Activated CD8-positive, alpha-beta T cell treated with anti-CD3 and anti-CD28 coated beads, Interleukin-2, amount 10 ng/mL, durations not matched to agents 7 days and 5 days (primary cell): ENCODE results near the gene TARS3. TPM values are rescaled to one million over a fixed set of nuclear protein-coding genes. Genes with fewer than 3 reads are reported as not detected.

Experiments used
- ATAC-seq: fragments of 150-1000 bp; cut with Tn5 transposase; one replicate; pipeline ENCODE4 v1.10.0; 2021; ENCODE audit warnings: moderate library complexity
- CTCF ChIA-PET: fragments of 350-600 bp; sonication (Branson Sonifier 250); formaldehyde crosslinking; loops from one replicate; lab custom pipeline; 2021; ENCODE audit warnings: antibody characterized with exemption; lab: Charles Lee
- POLR2A ChIA-PET: fragments of 350-600 bp; sonication (Branson Sonifier 250); formaldehyde crosslinking; loops from one replicate; lab custom pipeline; 2021; ENCODE audit warnings: antibody characterized with exemption; lab: Charles Lee
- DNase-seq: peaks from one replicate; pipeline ENCODE4 v3.0.0-alpha.2; 2020
- H3K27ac Mint-ChIP-seq: one replicate; pipeline ENCODE4 v1.8.0; 2021; ENCODE audit warnings: mild to moderate bottlenecking, mixed read lengths
- H3K27me3 Mint-ChIP-seq: one replicate; pipeline ENCODE4 v1.8.0; 2021; ENCODE audit warnings: low read depth, mixed read lengths
- H3K36me3 Mint-ChIP-seq: one replicate; pipeline ENCODE4 v1.8.0; 2021; ENCODE audit warnings: low read depth, mixed read lengths
- H3K4me1 Mint-ChIP-seq: one replicate; pipeline ENCODE4 v1.8.0; 2021; ENCODE audit warnings: low read depth, mixed read lengths
- H3K4me3 Mint-ChIP-seq: one replicate; pipeline ENCODE4 v1.8.0; 2021; ENCODE audit warnings: mild to moderate bottlenecking, mixed read lengths
- H3K9me3 Mint-ChIP-seq: one replicate; pipeline ENCODE4 v1.8.0; 2022; ENCODE audit warnings: mixed read lengths; ENCODE audit not compliant: insufficient read depth
- total RNA-seq, 2 experiments: library from RNA; stranded (reverse); gene quantifications; one replicate each; pipeline ENCODE4 v1.2.3, GENCODE V29; 2021

The TARS3 gene
- total RNA-seq, 2 experiments from 2014 or later = 7.6 TPM

- peaks cover 41% of the 10 kb centered on the region for H3K4me1 Mint-ChIP-seq
- POLR2A ChIA-PET = interaction anchor here (0.6 to 3.0 kb wide), 5 partner anchors 9 to 358 kb away, joined by 3 to 18 read pairs (median 4); partner anchors contain the start of genes SNRPA1 and TARS3
Measured at GRCh38 chr15:101652098-101652785, 72.0 kb downstream of the TARS3 start, which contains the start of gene TM2D3. Gene TM2D3, minus strand, starts transcription at chr15:101652381. Its CDS starts 20 bp downstream, at chr15:101652361.

DNA sequence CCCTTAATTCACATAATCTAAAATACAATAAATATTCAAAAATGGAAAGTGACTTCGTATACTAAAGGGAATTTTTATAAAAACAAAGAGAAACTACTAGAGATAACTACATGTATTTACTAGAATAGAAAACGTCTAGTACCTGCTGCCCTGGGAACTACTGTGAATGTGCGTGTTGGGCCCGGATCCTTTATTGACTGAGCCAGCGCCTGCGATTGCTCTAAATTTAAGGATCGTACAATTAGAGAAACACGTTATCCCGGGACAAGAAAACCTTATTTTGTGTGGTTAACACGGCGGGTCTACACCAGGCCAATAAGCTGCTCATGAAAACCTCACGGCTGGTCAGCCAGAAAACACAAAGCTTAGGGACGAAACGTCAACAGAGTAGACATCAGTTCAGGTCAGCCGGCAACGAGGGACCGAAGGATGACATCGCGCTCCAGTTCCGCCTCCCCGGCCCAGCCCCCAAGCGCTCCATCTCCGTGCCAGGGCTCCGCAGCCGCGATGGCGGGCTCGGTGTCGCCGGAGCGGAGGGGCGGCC is 72.6 kb downstream of the TARS3 start:
- DNase-seq = no peak
- H3K9me3 Mint-ChIP-seq = no peaks in the 10 kb centered on the region
- H3K4me3 Mint-ChIP-seq = peak overlapping the region; percentile 93
- no peaks in the 10 kb centered on the region for H3K27me3 Mint-ChIP-seq
- ChIA-PET POLR2A (interaction anchor here (0.6 to 3.0 kb wide), 5 partner anchors 9 to 357 kb away, joined by 3 to 18 read pairs (median 4); partner anchors contain the start of genes SNRPA1 and TARS3), CTCF (interaction anchor here (0.9 to 1.1 kb wide), 3 partner anchors 10 to 357 kb away, joined by 4 to 11 read pairs (median 5); partner anchors contain the start of gene SNRPA1)
- peaks cover 41% of the 10 kb centered on the region for H3K4me1 Mint-ChIP-seq
- H3K36me3 Mint-ChIP-seq = peaks cover 28% of the 10 kb centered on the region
- peak; percentile 62 for ATAC-seq
- H3K27ac Mint-ChIP-seq = peak overlapping the region; percentile 94

More at GRCh38 chr15:101652098-101652785, 72.0 kb downstream of the TARS3 start, which contains the start of gene TM2D3:
- DNase-seq (peak; percentile 95), ATAC-seq (peak; percentile 95)
- Mint-ChIP-seq H3K9me3 (no peaks in the 10 kb centered on the region), H3K4me3 (peak within 1 kb of the TSS; percentile 93), H3K27ac (peak within 1 kb of the TSS; percentile 94), H3K36me3 (peaks cover 21% of the 10 kb centered on the region), H3K27me3 (no peaks in the 10 kb centered on the region)
- CTCF ChIA-PET = interaction anchor here (0.9 to 3.6 kb wide), 4 partner anchors 10 to 357 kb away, joined by 4 to 25 read pairs (median 8); partner anchors contain the start of gene SNRPA1

DNA sequence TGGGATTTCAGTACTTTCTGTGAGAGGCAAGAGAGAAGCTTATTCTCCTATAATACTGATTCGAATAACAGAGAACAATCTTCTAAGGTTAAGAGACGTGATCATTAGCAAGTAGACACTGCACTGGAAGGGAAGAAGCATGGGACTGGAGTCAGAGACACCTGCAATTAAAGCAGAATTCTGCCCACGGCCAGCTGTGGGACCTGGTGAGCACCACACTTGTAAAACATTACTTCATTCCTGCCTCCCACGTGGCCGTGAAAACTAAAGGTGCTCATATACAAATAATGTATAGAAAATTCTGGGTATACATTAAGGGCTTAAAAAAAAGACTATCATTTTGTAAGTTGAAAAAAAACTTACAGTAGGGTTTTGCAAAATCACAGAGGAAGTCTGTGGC is 74.1 kb downstream of the TARS3 start:
- H3K4me1 Mint-ChIP-seq = peaks cover 41% of the 10 kb centered on the region
- ChIA-PET CTCF (interaction anchor here (1.0 to 2.7 kb wide), 5 partner anchors 9 to 362 kb away, joined by 3 to 23 read pairs (median 7); partner anchors contain the start of gene SNRPA1), POLR2A (interaction anchor here (1.0 to 1.6 kb wide), 2 partner anchors 330 to 355 kb away, joined by 3 to 5 read pairs; partner anchors contain the start of gene SNRPA1)
- H3K9me3 Mint-ChIP-seq = no peaks in the 10 kb centered on the region
- H3K36me3 Mint-ChIP-seq = peaks cover 41% of the 10 kb centered on the region
- peak overlapping the region; percentile 4 for H3K27ac Mint-ChIP-seq
- ATAC-seq (no peak), DNase-seq (no peak)
- peak overlapping the region; percentile 93 for H3K4me3 Mint-ChIP-seq
- no peaks in the 10 kb centered on the region for H3K27me3 Mint-ChIP-seq

GRCh38 chr15:101648356-101648755 is 75.9 kb downstream of the TARS3 start:
- no peak for ATAC-seq
- DNase-seq = no peak
- Mint-ChIP-seq H3K4me1 (peaks cover 28% of the 10 kb centered on the region), H3K4me3 (no peak overlapping the region), H3K27me3 (no peaks in the 10 kb centered on the region), H3K9me3 (no peaks in the 10 kb centered on the region), H3K36me3 (peaks cover 49% of the 10 kb centered on the region), H3K27ac (no peak overlapping the region)
- POLR2A ChIA-PET = interaction anchor here (1.3 kb wide), 1 partner anchor 11 kb away, joined by 3 read pairs; no protein-coding TSS in a partner anchor
- CTCF ChIA-PET = interaction anchor here (0.9 to 2.7 kb wide), 4 partner anchors 7 to 360 kb away, joined by 3 to 23 read pairs (median 8); no protein-coding TSS in a partner anchor

GRCh38 chr15:101647251-101647650 is 77.0 kb downstream of the TARS3 start:
- H3K36me3 Mint-ChIP-seq = peaks cover 57% of the 10 kb centered on the region
- H3K27ac Mint-ChIP-seq = no peak overlapping the region
- H3K4me1 Mint-ChIP-seq = peaks cover 29% of the 10 kb centered on the region
- ChIA-PET POLR2A (no interaction called here), CTCF (interaction anchor here (1.0 to 1.8 kb wide), 2 partner anchors 145 to 358 kb away, joined by 4 to 7 read pairs; no protein-coding TSS in a partner anchor)
- no peak for ATAC-seq
- H3K27me3 Mint-ChIP-seq = no peaks in the 10 kb centered on the region
- no peak for DNase-seq
- no peaks in the 10 kb centered on the region for H3K9me3 Mint-ChIP-seq
- no peak overlapping the region for H3K4me3 Mint-ChIP-seq

DNA sequence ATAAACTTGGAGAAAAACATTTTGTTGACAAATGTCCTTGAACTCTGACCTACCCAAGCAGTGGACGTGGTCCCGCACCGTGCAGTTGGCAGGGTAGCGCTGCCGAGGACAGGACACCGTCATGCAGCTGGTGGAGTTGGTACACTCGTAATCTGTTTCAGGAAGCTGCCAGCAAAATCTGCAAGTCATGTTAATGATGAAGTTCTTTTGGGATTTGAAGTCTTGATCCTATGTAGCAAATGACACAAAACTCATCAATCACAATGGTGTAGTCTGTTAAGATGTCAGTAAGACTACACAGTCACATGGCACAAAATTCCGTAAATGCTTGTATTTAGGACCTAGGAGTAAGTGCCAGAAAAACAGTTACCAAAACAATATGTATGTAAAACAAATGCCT is 77.6 kb downstream of the TARS3 start:
- H3K27me3 Mint-ChIP-seq = no peaks in the 10 kb centered on the region
- DNase-seq = no peak
- H3K4me1 Mint-ChIP-seq = peaks cover 34% of the 10 kb centered on the region
- CTCF ChIA-PET = interaction anchor here (1.0 to 1.8 kb wide), 2 partner anchors 145 to 358 kb away, joined by 4 to 7 read pairs; no protein-coding TSS in a partner anchor
- POLR2A ChIA-PET = no interaction called here
- H3K36me3 Mint-ChIP-seq = peaks cover 62% of the 10 kb centered on the region
- H3K9me3 Mint-ChIP-seq = no peaks in the 10 kb centered on the region
- no peak for ATAC-seq
- H3K4me3 Mint-ChIP-seq = no peak overlapping the region
- no peak overlapping the region for H3K27ac Mint-ChIP-seq

DNA sequence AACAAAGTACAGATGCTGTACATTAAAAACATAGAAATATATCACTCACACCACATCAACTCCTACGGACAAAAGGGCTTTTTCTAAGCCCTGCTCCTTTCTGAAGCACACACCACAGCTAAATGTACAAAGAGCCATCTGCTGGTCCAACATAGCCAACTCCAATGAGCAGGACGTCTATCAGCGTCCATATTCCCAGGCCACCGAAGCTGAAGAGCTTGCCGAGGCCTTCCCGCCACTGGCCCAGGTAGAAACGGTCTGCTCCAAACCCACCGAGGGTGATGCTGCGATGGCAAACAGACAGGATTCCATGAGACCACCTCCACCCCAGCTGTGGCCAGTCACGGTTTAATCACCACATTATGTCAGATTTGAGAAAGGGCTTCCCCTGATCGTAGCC is 81.9 kb downstream of the TARS3 start:
- POLR2A ChIA-PET = interaction anchor here (1.0 to 2.9 kb wide), 4 partner anchors 9 to 354 kb away, joined by 3 to 13 read pairs (median 4); partner anchors contain the start of gene SNRPA1
- CTCF ChIA-PET = interaction anchor here (1.0 to 8.3 kb wide), 18 partner anchors 7 to 725 kb away, joined by 3 to 202 read pairs (median 6); partner anchors contain the start of genes CHSY1, SNRPA1 and TM2D3

GRCh38 chr15:101641894-101642293 is 82.4 kb downstream of the TARS3 start:
- Mint-ChIP-seq H3K27ac (peak overlapping the region; percentile 61), H3K4me3 (no peak overlapping the region), H3K9me3 (no peaks in the 10 kb centered on the region), H3K36me3 (peaks cover 60% of the 10 kb centered on the region), H3K4me1 (peaks cover 17% of the 10 kb centered on the region), H3K27me3 (no peaks in the 10 kb centered on the region)
- ATAC-seq = peak; percentile 27
- POLR2A ChIA-PET = interaction anchor here (1.0 to 2.9 kb wide), 4 partner anchors 10 to 354 kb away, joined by 3 to 13 read pairs (median 4); partner anchors contain the start of gene SNRPA1
- no peak for DNase-seq
- CTCF ChIA-PET = interaction anchor here (0.6 to 8.3 kb wide), 39 partner anchors 8 to 724 kb away, joined by 3 to 202 read pairs (median 4); partner anchors contain the start of genes CHSY1, SNRPA1 and TM2D3

More for the DNA sequence above, 81.9 kb downstream of the TARS3 start:
- DNase-seq (no peak), ATAC-seq (no peak)
- H3K27ac Mint-ChIP-seq = peak overlapping the region; percentile 61
- H3K9me3 Mint-ChIP-seq = no peaks in the 10 kb centered on the region
- peaks cover 64% of the 10 kb centered on the region for H3K36me3 Mint-ChIP-seq
- H3K27me3 Mint-ChIP-seq = no peaks in the 10 kb centered on the region
- no peak overlapping the region for H3K4me3 Mint-ChIP-seq
- H3K4me1 Mint-ChIP-seq = peaks cover 17% of the 10 kb centered on the region

GRCh38 chr15:101641129-101641764 is 83.0 kb downstream of the TARS3 start:
- Mint-ChIP-seq H3K27ac (peak overlapping the region; percentile 78), H3K4me3 (no peak overlapping the region), H3K4me1 (peaks cover 17% of the 10 kb centered on the region), H3K9me3 (no peaks in the 10 kb centered on the region), H3K36me3 (peaks cover 55% of the 10 kb centered on the region), H3K27me3 (no peaks in the 10 kb centered on the region)
- ChIA-PET CTCF (interaction anchor here (0.6 to 8.3 kb wide), 42 partner anchors 8 to 724 kb away, joined by 3 to 202 read pairs (median 4); partner anchors contain the start of genes CHSY1, SNRPA1 and TM2D3), POLR2A (interaction anchor here (1.0 to 2.9 kb wide), 3 partner anchors 11 to 346 kb away, joined by 3 to 13 read pairs (median 3); partner anchors contain the start of gene SNRPA1)
- ATAC-seq (peak; percentile 69), DNase-seq (peak; percentile 86)

GRCh38 chr15:101639667-101640066 is 84.6 kb downstream of the TARS3 start:
- CTCF ChIA-PET = interaction anchor here (1.3 to 8.3 kb wide), 8 partner anchors 17 to 396 kb away, joined by 3 to 202 read pairs (median 14); partner anchors contain the start of gene SNRPA1

More at GRCh38 chr15:101639667-101640066, 84.6 kb downstream of the TARS3 start:
- ATAC-seq = no peak
- no peak overlapping the region for H3K4me3 Mint-ChIP-seq
- no peak for DNase-seq
- POLR2A ChIA-PET = interaction anchor here (2.9 kb wide), 1 partner anchor 345 kb away, joined by 13 read pairs; the partner anchor contains the start of gene SNRPA1
- no peaks in the 10 kb centered on the region for H3K27me3 Mint-ChIP-seq
- H3K36me3 Mint-ChIP-seq = peaks cover 40% of the 10 kb centered on the region
- H3K9me3 Mint-ChIP-seq = no peaks in the 10 kb centered on the region
- no peak overlapping the region for H3K27ac Mint-ChIP-seq
- peaks cover 17% of the 10 kb centered on the region for H3K4me1 Mint-ChIP-seq
